PFSK-1 (cell line): ENCODE measurements around the gene NDEL1.

Source experiments
- FOXP2 ChIP-seq: optimal IDR thresholded peaks from 2 replicates; pipeline ENCODE3; 2011; ENCODE audit warnings: borderline replicate concordance, control low read depth, inconsistent platforms; ENCODE audit not compliant: insufficient read depth; ENCODE audit errors: extremely low read length, extremely low read depth
- POLR2AphosphoS5 ChIP-seq: IDR thresholded peaks from 2 replicates; pipeline ENCODE4 v1.6.1; 2012; ENCODE audit warnings: low read depth, mild to moderate bottlenecking, control low read depth, low read length, moderate library complexity
- SIN3A ChIP-seq: IDR thresholded peaks from 2 replicates; pipeline ENCODE4 v1.6.1; 2012; ENCODE audit warnings: mild to moderate bottlenecking, low read length, moderate library complexity, borderline replicate concordance; ENCODE audit not compliant: insufficient read depth
- TAF1 ChIP-seq: IDR thresholded peaks from 2 replicates; pipeline ENCODE4 v1.6.1; 2012; ENCODE audit warnings: low read length, control low read depth, borderline replicate concordance; ENCODE audit not compliant: insufficient read depth
- TF ChIP-seq, protein P1 (sequence below), 2 experiments: IDR thresholded peaks; 2 replicates each; pipeline versions ENCODE4 v1.6.1 to v1.8.0; 2011 to 2012; ENCODE audit warnings: low read depth in 2 of 2, low read length in 2 of 2, control low read depth in 1 of 2, inconsistent platforms in 1 of 2, mild to moderate bottlenecking in 1 of 2, moderate library complexity in 1 of 2; ENCODE audit not compliant: insufficient read depth in 1 of 2

The NDEL1 gene

GRCh38 chr17:8477715-8478441, 42.2 kb downstream of the NDEL1 start:
- TF ChIP-seq POLR2AphosphoS5 = no peak
- no peak for TF ChIP-seq FOXP2
- TF ChIP-seq, protein P1, sequence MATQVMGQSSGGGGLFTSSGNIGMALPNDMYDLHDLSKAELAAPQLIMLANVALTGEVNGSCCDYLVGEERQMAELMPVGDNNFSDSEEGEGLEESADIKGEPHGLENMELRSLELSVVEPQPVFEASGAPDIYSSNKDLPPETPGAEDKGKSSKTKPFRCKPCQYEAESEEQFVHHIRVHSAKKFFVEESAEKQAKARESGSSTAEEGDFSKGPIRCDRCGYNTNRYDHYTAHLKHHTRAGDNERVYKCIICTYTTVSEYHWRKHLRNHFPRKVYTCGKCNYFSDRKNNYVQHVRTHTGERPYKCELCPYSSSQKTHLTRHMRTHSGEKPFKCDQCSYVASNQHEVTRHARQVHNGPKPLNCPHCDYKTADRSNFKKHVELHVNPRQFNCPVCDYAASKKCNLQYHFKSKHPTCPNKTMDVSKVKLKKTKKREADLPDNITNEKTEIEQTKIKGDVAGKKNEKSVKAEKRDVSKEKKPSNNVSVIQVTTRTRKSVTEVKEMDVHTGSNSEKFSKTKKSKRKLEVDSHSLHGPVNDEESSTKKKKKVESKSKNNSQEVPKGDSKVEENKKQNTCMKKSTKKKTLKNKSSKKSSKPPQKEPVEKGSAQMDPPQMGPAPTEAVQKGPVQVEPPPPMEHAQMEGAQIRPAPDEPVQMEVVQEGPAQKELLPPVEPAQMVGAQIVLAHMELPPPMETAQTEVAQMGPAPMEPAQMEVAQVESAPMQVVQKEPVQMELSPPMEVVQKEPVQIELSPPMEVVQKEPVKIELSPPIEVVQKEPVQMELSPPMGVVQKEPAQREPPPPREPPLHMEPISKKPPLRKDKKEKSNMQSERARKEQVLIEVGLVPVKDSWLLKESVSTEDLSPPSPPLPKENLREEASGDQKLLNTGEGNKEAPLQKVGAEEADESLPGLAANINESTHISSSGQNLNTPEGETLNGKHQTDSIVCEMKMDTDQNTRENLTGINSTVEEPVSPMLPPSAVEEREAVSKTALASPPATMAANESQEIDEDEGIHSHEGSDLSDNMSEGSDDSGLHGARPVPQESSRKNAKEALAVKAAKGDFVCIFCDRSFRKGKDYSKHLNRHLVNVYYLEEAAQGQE (IDR thresholded peaks at IDR 0.05; ENCODE audit: insufficient read depth in 1 of 2, low read depth in 2 of 2, low read length in 2 of 2) = no peak
- no peak for TF ChIP-seq SIN3A
- TF ChIP-seq TAF1 = no peak

DNA sequence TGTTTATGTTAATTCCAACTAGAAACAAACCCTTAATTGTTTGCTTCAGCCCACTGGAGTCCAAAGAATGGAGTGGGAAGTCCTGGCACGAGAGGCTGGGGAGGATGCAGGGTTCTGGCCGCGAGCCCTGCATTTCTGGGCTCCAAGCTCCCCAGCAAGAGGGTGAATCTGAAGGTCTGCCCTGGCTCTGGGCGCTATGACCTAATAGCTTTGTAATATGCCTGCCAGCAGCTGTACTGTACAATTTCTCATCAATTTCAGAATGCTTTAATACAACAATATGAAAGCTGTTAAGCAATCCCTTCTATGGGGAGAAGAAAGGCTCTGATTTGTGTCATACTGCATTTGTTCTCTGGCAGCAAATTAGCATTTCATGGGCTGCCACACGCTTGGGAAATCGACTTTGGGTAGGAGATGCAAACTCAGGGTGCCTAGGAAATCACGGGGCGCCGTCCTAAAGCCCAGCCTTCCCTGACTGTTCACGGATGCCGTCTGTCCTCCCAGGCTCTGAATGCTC, 43.8 kb downstream of the NDEL1 start:
- no peak for TF ChIP-seq FOXP2

- TF ChIP-seq TAF1 (no peak), FOXP2 (no peak), SIN3A (no peak)
- TF ChIP-seq, protein P1 (IDR thresholded peaks at IDR 0.05; ENCODE audit: insufficient read depth in 1 of 2, low read depth in 2 of 2, low read length in 2 of 2) = no peak
These were observed 44.6 kb downstream of the NDEL1 start for GRCh38 chr17:8480011-8480976.

GRCh38 chr17:8481089-8481488, 45.4 kb downstream of the NDEL1 start:
- TF ChIP-seq TAF1 (no peak), POLR2AphosphoS5 (no peak), SIN3A (no peak), FOXP2 (no peak)
- TF ChIP-seq, protein P1 (IDR thresholded peaks at IDR 0.05; ENCODE audit: insufficient read depth in 1 of 2, low read depth in 2 of 2, low read length in 2 of 2) = no peak

GRCh38 chr17:8481703-8482102, 46.0 kb downstream of the NDEL1 start:
- no peak for TF ChIP-seq FOXP2
- TF ChIP-seq SIN3A = no peak
- TF ChIP-seq, protein P1 (IDR thresholded peaks at IDR 0.05; ENCODE audit: insufficient read depth in 1 of 2, low read depth in 2 of 2, low read length in 2 of 2) = no peak
- no peak for TF ChIP-seq TAF1
- TF ChIP-seq POLR2AphosphoS5 = no peak
